ENCODE data around the gene MBD4.
A peak's percentile ranks its signal among the peaks of the same experiment; 100 is the strongest.

MBD4 gene

DNA sequence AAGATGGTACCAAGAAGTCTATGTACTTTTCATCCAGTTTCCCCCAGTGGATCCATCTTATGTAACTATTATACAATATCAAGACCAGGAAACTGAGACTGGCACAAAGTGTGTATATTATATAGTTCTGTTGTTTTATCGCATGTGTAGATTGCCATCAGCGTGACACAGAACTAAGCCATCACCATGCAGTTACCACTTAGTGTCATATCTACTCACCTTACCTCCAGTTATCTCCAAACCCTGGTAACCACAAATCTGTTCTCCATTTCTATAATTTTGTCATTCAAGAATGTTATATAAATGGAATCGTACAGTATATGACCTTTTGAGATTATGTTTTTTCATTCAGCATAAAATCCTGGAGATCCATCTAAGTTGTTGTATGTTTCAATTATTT lies 23.3 kb upstream of the MBD4 start:
- no peak for DNase-seq (ENCODE audit: low read depth in 2 of 2)

GRCh38 chr3:129462361-129462968 lies 22.7 kb upstream of the MBD4 start:
- no peak for DNase-seq (ENCODE audit: low read depth in 2 of 2)

GRCh38 chr3:129461461-129462146 lies 21.9 kb upstream of the MBD4 start:
- no peak for DNase-seq (ENCODE audit: low read depth in 2 of 2)

DNA sequence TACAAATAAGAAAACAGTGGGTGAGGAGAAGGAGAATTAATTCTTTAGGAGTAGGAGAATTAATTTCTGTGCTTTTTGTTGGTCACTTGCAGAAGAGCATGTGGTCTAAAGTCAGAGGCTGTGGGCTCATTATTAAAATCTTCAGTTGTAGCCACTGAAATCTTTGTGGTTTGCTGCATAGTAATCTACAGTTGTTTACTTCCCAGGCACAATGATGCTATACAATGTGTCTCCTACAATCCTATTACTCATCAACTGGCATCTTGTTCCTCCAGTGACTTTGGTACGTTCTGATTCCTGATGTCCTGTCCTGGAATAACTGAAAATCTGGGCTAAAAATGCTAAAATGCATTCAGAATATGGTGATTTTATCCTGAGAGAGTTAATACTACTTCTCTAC lies 21.3 kb upstream of the MBD4 start:
- peak in 1 of 2 experiments; percentile 12 for DNase-seq (ENCODE audit: low read depth in 2 of 2)

GRCh38 chr3:129460572-129460971 lies 20.8 kb upstream of the MBD4 start:
- DNase-seq (ENCODE audit: low read depth in 2 of 2) = no peak

DNA sequence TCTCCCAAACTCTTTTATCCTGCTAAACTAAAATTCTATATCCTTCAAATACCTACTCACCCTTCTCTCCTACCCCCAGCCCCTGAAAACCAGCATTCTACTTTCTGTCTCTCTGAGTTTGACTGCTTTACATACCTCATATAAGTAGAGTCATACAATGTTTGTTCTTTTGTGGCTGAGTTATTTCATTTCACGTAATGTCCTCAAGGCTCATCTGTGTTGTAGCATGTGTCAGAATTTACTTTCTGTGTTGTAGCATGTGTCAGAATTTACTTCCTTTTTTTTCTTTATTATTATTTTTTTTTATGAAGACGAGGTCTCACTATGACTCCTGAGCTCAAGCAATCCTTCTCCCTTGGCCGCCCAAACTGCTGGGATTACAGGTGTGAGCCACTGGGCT lies 20.4 kb upstream of the MBD4 start:
- no peak for DNase-seq (ENCODE audit: low read depth in 2 of 2)

- DNase-seq (ENCODE audit: low read depth in 2 of 2) = no peak
Observed at GRCh38 chr3:129453732-129454131, 14.0 kb upstream of the MBD4 start.

DNA sequence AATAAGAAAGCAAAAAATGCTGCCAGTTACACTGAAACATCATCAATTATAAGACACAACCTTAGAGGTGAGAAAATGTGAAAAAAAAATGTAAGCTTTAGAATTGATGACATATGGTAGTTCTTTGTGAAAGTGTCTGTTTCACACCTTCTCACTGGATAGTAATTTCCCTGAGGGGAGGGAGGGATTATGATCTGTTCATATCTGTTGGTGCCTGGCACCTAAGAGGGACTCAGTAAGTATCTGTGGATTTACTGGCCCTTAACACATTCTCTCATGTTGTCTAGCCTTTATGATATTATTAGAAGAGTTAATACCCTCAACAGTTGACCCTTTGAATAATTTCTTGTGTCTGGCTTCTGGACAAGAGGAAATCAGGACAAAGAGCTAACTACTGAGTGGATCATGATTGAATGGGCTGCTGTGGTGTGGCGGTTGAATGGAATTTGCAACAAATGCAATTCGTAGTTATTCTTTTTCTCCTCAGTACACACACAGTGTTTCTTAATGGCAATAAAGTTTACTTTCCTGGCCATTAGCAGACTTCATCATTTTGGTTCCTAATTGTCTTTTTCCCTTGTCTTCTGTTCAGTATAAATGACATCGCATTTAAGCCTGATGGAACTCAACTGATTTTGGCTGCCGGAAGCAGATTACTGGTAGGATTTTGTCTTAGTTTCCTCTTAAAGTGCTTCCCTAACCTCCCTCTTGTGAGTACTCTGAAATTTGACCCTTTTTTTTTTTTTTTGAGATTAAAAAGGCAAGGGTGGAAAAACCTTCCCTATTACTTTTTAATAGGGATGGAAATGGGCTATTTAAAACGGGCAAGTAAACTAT lies 9.7 kb upstream of the MBD4 start:
- DNase-seq (ENCODE audit: low read depth in 2 of 2) = no peak

DNA sequence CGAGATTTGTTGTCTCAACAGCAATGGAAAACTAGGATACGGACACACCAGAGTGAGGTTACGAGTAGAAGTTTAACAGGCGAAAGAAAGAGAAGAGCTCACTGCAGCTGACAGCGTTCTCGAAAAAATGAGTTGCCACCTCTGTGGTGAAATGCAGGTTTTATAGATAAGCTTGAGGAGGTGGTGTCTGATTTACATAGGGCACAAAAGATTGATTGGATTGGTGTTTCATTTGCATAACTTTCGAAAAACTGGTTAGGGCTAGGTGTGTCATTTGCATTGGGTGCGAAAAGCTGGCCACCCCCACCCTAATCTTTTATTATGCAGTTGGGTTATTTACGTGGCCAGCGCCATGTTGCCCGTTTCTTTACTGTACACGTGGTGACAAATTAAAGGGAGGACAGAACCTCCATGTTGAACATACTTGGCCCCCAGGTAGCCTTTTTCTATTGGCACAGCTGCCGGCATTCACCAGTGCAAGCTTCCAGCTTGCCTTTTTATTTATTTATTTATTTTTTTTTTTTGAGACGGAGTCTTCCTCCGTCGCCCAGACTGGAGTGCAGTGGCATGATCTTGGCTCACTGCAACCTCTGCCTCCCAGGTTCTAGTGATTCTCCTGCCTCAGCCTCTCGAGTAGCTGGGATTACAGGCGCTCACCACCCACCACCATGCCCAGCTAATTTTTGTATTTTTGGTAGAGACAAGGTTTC lies 8.6 kb upstream of the MBD4 start:
- no peak for DNase-seq (ENCODE audit: low read depth in 2 of 2)

DNA sequence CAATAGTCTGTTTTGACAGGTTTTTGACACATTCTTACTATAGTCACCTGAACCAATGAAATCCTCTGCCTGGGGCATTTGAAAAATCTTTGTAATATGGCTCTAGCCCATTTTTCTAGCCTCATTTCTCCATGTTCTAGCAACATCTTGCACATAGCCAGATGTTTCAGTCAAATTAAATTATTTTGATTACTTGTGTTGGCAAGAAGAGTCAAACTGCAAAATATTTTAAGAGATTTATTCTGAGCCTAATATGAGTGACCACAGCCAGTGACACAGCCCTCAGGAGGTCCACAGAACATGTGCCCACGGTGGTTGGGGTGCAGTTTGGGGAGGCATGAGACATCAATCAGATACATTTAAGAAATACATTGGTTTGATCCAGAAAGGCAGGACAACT lies 7.2 kb upstream of the MBD4 start:
- DNase-seq (ENCODE audit: low read depth in 2 of 2) = no peak

DNA sequence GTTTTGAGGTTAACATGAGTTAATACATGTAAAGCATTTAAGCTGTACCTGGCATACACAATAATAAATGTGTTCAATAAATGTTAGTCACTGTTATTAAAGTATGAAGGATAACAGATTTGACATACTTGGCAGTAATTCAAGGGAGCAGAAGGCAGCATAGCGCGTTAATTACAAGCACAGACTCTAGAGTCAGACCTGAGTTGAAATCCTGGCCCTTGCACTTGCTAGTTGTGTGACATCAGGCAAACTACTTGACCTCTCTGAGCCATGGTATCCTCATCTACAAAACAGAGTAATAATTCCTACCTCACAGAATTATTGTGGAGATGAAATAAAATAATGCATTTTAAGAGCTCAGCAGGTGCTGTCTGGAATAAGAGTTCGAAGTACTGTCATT lies 5.7 kb upstream of the MBD4 start:
- DNase-seq (ENCODE audit: low read depth in 2 of 2) = no peak

- DNase-seq (ENCODE audit: low read depth in 2 of 2) = no peak
Observed at GRCh38 chr3:129442947-129443346, 3.2 kb upstream of the MBD4 start.

GRCh38 chr3:129442486-129442885 lies 2.7 kb upstream of the MBD4 start:
- no peak for DNase-seq (ENCODE audit: low read depth in 2 of 2)

DNA sequence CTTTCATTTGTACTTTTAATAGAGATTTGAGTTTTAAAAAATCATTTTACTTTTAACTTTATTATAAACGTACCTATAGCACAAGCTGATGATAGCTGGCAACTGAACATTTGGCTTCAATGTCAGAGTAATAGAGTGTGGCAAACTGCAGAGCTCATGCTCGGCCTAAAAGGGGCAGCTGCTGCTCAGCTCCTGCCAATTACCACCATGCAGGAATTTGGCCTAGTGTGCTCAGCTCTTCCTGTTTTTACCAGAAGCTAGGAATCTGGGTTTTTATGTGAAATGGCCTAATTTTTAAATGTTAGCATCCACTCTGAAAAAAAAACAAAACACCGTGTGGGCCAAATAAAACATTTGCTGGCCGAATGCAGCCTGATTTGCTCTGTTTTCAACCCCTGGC lies 2.0 kb upstream of the MBD4 start:
- peak in 1 of 2 experiments; percentile 13 for DNase-seq (ENCODE audit: low read depth in 2 of 2)

- no peak for DNase-seq (ENCODE audit: low read depth in 2 of 2)
Observed at GRCh38 chr3:129441215-129441614, 1.5 kb upstream of the MBD4 start.

GRCh38 chr3:129440618-129441190 lies 956 bp upstream of the MBD4 start:
- DNase-seq (ENCODE audit: low read depth in 2 of 2) = no peak

DNA sequence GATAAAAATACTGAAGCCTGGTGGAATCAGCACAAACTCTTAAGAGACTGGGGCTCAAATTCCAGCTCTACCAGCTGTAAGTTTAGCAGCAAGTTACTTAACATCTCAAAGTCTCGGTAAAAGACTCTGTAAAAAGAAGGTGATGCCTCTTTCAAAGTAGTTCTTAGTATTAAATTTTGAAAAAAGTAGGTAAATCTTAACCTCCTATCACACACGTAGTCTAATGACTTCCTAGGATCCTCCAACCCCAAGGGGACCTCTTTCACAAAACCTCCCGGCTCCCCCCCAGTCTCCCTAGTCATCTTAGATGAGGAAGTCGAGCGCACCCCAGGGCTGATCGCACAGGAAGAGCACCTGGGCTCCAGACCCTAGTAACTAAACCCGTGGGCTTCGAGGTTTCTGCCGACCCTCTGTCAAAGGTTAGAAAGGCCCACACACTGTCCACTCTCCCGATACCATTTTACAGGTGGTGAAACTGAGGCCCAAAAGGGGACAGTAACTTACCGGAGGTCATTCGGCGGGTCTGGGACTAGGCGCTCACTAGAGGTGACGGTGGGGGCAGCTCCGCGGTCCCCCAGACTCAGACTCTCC lies 427 bp downstream of the MBD4 start:
- DNase-seq (ENCODE audit: low read depth in 2 of 2) = no peak

DNA sequence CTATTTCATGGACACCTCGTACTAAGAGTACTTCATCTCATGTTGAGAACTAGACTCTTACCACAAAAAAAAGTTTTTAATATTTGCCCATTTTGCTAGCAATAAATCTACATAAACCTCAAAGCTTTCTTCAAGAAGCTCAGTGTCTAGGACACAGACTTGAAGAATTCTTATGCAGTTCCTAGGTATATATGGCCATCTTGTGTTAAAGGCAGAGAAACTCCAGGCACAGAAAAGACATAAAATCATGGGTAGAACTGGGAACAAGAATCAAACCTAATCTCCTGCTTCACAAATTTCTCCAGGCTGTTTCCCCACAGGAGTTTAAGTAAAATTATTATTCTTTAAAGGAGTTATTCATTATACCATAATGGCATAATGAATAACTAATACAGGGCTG lies 4.4 kb downstream of the MBD4 start:
- no peak for DNase-seq (ENCODE audit: low read depth in 2 of 2)

DNA sequence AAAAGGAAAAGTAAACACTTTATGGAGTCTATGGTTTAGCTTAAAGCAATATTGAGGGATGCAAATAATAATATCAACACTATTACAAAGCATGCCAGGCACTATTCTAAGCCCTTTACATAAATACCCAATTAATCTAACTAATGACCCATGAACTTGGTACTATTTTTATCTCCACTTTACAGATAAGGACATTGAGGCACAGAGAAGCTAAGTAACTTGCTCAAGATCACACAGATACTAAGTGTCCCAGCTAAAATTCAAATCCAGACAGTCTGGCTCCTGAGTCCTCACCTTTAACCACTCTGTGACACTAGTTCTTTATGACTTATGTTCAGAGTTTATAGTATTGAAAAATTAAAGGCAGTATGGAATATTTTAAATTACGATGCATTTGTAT lies 5.6 kb downstream of the MBD4 start:
- no peak for DNase-seq (ENCODE audit: low read depth in 2 of 2)

GRCh38 chr3:129433565-129433964 lies 6.2 kb downstream of the MBD4 start:
- DNase-seq (ENCODE audit: low read depth in 2 of 2) = no peak

DNA sequence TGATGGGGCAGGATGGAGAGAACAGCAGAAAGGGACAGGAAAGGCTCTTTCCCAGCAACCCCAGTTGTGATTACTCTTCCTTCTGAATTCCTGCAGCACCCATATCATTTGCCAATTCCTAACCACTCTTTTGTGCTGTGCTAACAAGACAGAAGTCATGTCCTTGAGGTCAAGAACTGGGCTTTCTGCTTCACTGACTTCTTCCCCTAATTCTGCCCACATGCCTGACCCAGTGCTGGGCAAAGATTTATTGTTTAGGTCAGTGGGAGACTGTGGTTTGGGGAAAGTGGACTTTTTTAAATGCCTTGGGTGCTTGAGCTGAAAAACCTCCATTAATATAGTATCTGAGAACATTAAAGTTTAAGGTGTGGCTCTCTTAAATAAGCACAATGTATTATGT lies 7.1 kb downstream of the MBD4 start:
- no peak for DNase-seq (ENCODE audit: low read depth in 2 of 2)

DNA sequence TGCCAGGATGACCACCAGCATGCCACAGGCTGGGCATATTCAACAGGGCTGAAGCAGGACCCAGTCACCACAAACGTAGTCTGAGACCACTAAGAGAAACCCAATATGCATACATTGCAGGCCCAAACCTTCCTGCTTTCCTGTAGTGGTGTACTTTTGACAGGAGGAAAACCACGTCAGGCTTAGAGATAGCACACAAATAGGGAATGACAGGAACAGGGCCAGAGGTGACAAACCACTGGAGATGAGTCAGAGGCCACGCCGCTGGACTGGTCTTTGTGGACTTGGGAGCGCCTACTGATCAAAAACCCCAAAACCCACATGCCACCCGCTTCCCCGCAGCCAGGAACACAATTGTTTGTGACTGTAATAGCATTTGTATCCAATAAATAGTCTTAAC lies 7.7 kb downstream of the MBD4 start:
- no peak for DNase-seq (ENCODE audit: low read depth in 2 of 2)

Measured in fibroblast of skin of left quadriceps (primary cell).